ENCODE data around the gene ARL6IP4.

Gene ARL6IP4

GRCh38 chr12:122949405-122949804 is 31.1 kb upstream of the ARL6IP4 start:
- no peak overlapping the region for H3K4me2 ChIP-seq (ENCODE audit: low read depth, low read length, poor library complexity, severe bottlenecking)
- H3K27ac ChIP-seq (ENCODE audit: low read depth, low read length) = no peak overlapping the region
- no peak overlapping the region for H2AFZ ChIP-seq (ENCODE audit: low read depth, low read length, severe bottlenecking)
- H3K27me3 ChIP-seq (ENCODE audit: low read length) = no peaks in the 10 kb centered on the region
- no peaks in the 10 kb centered on the region for H3K9me3 ChIP-seq (ENCODE audit: insufficient read depth, low read length)
- H3K36me3 ChIP-seq (ENCODE audit: low read length) = no peaks in the 10 kb centered on the region
- no peaks in the 10 kb centered on the region for H3K9me2 ChIP-seq (replicated peaks; ENCODE audit: insufficient read depth, low read length)
- TF ChIP-seq CTCF (IDR thresholded peaks at IDR 0.05; ENCODE audit: insufficient read depth, low read length, poor library complexity, severe bottlenecking) = no peak
- no peak for TF ChIP-seq EZH2phosphoT487 (conservative IDR thresholded peaks at IDR 0.05; ENCODE audit: low read length)
- H3K79me2 ChIP-seq (ENCODE audit: insufficient read depth, low read length) = no peaks in the 10 kb centered on the region
- H4K20me1 ChIP-seq (ENCODE audit: low read depth, low read length) = no peaks in the 10 kb centered on the region
- H3K4me3 ChIP-seq (ENCODE audit: insufficient read depth, low read length, poor library complexity, severe bottlenecking) = no peak overlapping the region
- H3K9ac ChIP-seq (ENCODE audit: low read length) = no peak overlapping the region
- H3F3A ChIP-seq (ENCODE audit: insufficient read depth) = no peaks in the 10 kb centered on the region

- H3K9ac ChIP-seq (ENCODE audit: low read length) = no peak overlapping the region
- no peaks in the 10 kb centered on the region for H3F3A ChIP-seq (ENCODE audit: insufficient read depth)
- H3K27me3 ChIP-seq (ENCODE audit: low read length) = no peaks in the 10 kb centered on the region
- H3K9me2 ChIP-seq (replicated peaks; ENCODE audit: insufficient read depth, low read length) = no peaks in the 10 kb centered on the region
- no peak overlapping the region for H3K4me3 ChIP-seq (ENCODE audit: insufficient read depth, low read length, poor library complexity, severe bottlenecking)
- no peaks in the 10 kb centered on the region for H3K9me3 ChIP-seq (ENCODE audit: insufficient read depth, low read length)
- H3K36me3 ChIP-seq (ENCODE audit: low read length) = no peaks in the 10 kb centered on the region
- H3K4me2 ChIP-seq (ENCODE audit: low read depth, low read length, poor library complexity, severe bottlenecking) = no peak overlapping the region
- H2AFZ ChIP-seq (ENCODE audit: low read depth, low read length, severe bottlenecking) = no peak overlapping the region
- H3K79me2 ChIP-seq (ENCODE audit: insufficient read depth, low read length) = no peaks in the 10 kb centered on the region
- TF ChIP-seq CTCF (IDR thresholded peaks at IDR 0.05; ENCODE audit: insufficient read depth, low read length, poor library complexity, severe bottlenecking) (no peak), EZH2phosphoT487 (conservative IDR thresholded peaks at IDR 0.05; ENCODE audit: low read length) (no peak)
- no peak overlapping the region for H3K27ac ChIP-seq (ENCODE audit: low read depth, low read length)
- no peaks in the 10 kb centered on the region for H4K20me1 ChIP-seq (ENCODE audit: low read depth, low read length)
Measured at GRCh38 chr12:122949816-122950675, 30.4 kb upstream of the ARL6IP4 start.

GRCh38 chr12:122951406-122951805 is 29.1 kb upstream of the ARL6IP4 start:
- H3K27me3 ChIP-seq (ENCODE audit: low read length) = no peaks in the 10 kb centered on the region
- no peaks in the 10 kb centered on the region for H4K20me1 ChIP-seq (ENCODE audit: low read depth, low read length)
- no peak overlapping the region for H3K27ac ChIP-seq (ENCODE audit: low read depth, low read length)
- H3K36me3 ChIP-seq (ENCODE audit: low read length) = no peaks in the 10 kb centered on the region
- no peak overlapping the region for H3K4me2 ChIP-seq (ENCODE audit: low read depth, low read length, poor library complexity, severe bottlenecking)
- H3K9ac ChIP-seq (ENCODE audit: low read length) = no peak overlapping the region
- H3K79me2 ChIP-seq (ENCODE audit: insufficient read depth, low read length) = no peaks in the 10 kb centered on the region
- no peak overlapping the region for H3K4me3 ChIP-seq (ENCODE audit: insufficient read depth, low read length, poor library complexity, severe bottlenecking)
- TF ChIP-seq CTCF (IDR thresholded peaks at IDR 0.05; ENCODE audit: insufficient read depth, low read length, poor library complexity, severe bottlenecking) = no peak
- TF ChIP-seq EZH2phosphoT487 (conservative IDR thresholded peaks at IDR 0.05; ENCODE audit: low read length) = no peak
- H3F3A ChIP-seq (ENCODE audit: insufficient read depth) = no peaks in the 10 kb centered on the region
- no peak overlapping the region for H2AFZ ChIP-seq (ENCODE audit: low read depth, low read length, severe bottlenecking)
- H3K9me3 ChIP-seq (ENCODE audit: insufficient read depth, low read length) = no peaks in the 10 kb centered on the region
- H3K9me2 ChIP-seq (replicated peaks; ENCODE audit: insufficient read depth, low read length) = no peaks in the 10 kb centered on the region
